Neural progenitor cell (in vitro differentiated cells): ENCODE measurements around the gene LRRC28.

Experiments
- EZH2 ChIP-seq: fragments of 200-600 bp; sonication (generic); IDR thresholded peaks from 2 replicates; pipeline ENCODE4 v1.6.1; 2017; ENCODE audit warnings: antibody characterized with exemption, mild to moderate bottlenecking, moderate library complexity
- TF ChIP-seq, protein P1 (sequence below): fragments of 200-600 bp; sonication (generic); IDR thresholded peaks from 2 replicates; pipeline ENCODE4 v1.5.1; 2017; ENCODE audit warnings: antibody characterized with exemption, mild to moderate bottlenecking

DNA sequence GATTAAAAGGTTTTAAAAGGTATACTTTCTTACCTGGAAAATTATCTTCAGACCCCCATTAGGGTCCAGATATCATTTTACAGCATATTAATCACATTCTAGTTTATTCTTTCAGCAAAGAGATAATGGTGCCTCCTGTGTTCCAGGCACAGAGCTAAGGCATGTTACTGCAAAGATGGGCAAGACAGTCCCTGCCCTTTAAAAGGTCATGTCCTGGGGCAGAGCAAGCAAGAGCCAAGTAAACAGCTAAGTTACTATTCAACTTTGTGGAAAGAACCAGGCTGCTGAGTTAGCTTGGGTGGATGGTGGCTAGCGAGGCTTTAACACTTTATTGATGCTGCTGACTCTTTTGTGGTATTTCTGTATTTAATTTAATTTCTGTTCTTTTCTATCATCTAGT, 75.0 kb downstream of the LRRC28 start:
- TF ChIP-seq, protein P1, sequence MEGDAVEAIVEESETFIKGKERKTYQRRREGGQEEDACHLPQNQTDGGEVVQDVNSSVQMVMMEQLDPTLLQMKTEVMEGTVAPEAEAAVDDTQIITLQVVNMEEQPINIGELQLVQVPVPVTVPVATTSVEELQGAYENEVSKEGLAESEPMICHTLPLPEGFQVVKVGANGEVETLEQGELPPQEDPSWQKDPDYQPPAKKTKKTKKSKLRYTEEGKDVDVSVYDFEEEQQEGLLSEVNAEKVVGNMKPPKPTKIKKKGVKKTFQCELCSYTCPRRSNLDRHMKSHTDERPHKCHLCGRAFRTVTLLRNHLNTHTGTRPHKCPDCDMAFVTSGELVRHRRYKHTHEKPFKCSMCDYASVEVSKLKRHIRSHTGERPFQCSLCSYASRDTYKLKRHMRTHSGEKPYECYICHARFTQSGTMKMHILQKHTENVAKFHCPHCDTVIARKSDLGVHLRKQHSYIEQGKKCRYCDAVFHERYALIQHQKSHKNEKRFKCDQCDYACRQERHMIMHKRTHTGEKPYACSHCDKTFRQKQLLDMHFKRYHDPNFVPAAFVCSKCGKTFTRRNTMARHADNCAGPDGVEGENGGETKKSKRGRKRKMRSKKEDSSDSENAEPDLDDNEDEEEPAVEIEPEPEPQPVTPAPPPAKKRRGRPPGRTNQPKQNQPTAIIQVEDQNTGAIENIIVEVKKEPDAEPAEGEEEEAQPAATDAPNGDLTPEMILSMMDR = no peak
- no peak for TF ChIP-seq EZH2
